Measurements from ENCODE around the gene EXD2.
"Not testable (repeated sequence)": the region's sequence is repeated elsewhere in the genome, so short reads cannot be mapped to it uniquely, and the experiment has no call there.

Gene EXD2, protein sequence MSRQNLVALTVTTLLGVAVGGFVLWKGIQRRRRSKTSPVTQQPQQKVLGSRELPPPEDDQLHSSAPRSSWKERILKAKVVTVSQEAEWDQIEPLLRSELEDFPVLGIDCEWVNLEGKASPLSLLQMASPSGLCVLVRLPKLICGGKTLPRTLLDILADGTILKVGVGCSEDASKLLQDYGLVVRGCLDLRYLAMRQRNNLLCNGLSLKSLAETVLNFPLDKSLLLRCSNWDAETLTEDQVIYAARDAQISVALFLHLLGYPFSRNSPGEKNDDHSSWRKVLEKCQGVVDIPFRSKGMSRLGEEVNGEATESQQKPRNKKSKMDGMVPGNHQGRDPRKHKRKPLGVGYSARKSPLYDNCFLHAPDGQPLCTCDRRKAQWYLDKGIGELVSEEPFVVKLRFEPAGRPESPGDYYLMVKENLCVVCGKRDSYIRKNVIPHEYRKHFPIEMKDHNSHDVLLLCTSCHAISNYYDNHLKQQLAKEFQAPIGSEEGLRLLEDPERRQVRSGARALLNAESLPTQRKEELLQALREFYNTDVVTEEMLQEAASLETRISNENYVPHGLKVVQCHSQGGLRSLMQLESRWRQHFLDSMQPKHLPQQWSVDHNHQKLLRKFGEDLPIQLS

DNA sequence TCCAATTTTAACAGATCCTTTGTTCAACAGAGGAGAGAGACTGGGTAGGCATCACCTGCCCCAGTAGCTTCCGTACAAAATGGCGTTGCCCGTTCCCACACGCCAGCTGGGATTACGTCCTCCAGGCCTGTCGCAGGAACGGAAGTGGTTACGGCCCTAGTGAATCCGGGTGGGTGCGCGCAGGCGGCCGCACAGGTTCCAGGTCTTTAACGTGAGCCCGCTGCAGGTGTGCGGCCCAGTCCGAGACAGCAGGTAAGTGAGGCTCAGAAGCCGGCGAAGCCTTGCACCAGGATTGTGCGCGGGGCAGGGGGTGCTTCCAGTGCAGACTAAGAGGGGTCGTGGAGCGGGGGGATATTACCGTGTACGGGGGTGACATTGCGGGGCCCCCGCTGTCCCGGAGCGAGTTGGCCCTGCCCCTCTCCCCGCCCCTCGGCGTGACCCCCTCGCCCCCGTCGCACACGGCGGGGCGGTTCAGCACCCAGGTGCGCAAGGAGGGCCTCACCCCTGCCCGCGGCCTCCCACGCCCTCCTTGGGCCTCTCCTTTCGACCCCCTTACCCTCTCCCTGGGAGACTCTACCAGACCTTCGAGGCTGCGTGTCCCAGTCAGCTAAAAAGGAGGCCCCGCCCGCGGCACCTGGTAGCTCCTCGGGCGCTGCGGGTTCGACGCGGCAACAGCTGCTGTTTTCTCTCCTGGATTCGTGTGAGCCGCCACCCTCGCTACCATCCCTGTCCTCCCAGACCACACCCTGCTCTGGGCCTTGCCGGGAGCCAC is at the start of gene EXD2:
EXD2 (plus strand) TSS at position 159 of the 772 bp plus-strand sequence. CDS start 17,973 bp downstream, outside the sequence.
- peak; percentile 83 to 98 (median 92) for DNase-seq
- intact Hi-C loops (cut with DNase I) = loop anchor here (5.0 kb wide), 1 partner anchor 39 kb away; the partner anchor contains the start of gene DCAF5

DNA sequence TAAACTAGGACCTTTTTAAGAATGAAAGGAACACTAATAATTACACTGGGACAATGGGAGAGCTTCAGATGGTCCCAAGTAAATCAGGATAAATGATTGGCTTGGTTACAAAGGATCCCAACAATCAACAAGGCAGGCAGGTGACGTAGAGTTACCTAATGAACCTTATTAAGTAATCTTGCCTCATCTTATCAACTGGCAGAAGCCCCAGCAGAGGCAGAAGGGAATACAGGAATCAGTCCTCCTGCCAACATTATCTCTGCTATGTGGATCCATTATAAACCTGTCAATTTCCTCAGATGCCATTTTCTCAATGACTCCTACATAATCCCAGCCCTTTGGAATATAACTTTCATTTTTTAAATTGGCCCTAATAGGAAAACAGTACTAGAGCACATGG is 49.7 kb upstream of the EXD2 start:
- DNase-seq = no peak
- intact Hi-C loops (cut with DNase I) = no loop called here

DNA sequence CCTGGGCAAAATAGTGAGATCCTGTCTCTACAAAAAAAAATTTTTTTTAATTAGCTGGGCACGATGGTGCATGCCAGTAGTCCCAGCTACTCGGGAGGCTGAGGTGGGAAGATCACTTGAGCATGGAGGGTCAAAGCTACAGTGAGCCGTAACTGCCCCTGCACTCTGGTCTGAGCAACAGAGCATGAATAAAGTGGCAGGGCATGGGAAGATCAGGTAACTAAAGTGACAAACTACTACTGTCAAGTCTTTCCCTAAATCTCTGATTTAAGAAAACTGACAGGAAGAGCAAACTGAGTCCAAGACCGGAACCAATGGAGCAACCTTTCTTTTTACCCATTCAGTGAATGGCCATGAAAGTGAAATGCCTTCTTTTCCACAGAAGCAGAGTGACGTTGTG is 49.2 kb upstream of the EXD2 start:
- no peak for DNase-seq
- intact Hi-C loops (cut with DNase I) = no loop called here

DNA sequence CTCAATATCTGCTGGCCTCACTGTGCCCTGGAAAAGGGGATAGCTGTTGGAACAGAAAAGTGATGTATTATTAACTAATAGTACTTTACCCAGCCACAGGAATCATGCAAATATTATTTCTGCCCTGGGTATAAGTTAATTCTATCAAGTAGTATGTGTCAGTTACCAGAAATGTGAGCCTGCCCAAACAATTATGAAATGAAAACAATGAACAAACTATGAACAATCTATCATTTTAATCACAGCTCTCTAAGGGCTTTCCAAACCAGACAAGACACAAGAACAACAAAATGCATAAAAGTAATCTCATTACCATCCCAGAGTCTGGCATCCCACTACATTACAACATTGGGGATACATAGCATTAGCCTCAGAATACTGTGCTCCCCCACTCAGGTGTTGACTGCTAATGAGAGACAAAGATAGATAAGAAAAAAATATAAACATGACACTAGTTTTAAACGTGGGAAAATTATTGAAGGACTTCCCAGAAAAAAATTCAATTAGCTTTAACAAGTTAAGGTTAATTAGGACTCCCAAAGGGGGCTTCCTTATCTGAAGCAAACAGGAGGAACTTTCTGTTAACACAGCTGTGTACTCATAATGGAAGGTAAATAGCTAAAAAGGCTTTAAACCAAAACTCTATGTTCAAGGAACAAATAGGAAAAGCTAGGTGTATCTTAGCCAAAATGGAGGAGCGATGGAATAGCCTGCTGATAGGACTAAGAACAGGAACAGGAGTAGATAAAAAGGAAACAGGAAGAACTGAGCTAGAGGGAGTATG is 41.6 kb upstream of the EXD2 start:
- no peak for DNase-seq
- intact Hi-C loops (cut with DNase I) = loop anchor here (5.0 kb wide), 1 partner anchor 43 kb away; the partner anchor contains the start of gene EXD2

DNA sequence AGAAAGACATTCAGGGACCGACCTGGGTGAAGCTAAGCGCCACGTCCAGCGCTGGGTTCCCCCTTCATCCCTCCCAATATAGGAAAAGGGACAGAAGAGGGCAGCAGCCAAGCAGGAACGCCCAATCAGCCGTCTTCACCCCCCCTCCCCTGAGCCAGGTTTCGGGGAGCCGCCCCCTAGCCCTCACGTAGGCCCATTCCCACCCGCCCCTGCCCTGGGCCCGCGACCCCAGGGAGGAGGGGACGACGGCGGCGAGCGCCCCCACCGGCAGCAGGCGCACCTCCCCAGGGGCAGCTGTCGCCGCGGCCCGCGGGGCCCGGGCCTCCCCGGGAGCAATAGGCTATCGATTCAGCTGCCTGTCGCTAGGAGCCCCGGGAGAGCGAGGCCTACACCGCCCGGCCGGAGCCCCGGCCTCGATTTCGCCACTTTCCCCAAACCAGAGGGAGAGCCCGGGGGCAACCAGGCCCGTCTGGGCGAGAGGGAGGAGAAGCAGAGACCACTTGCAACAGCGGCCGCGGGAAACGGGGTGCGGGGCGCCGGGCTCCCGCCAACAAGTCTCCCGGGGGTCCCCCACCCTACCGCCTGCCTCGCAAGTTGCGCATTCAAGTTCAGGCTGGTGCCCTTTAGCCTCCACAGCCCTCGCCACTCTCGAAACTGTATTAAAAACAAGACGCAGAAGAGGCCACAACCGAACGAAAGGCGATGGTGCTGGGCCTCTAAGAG is 39.7 kb upstream of the EXD2 start:
- intact Hi-C loops (cut with DNase I) = loop anchor here (5.0 kb wide), 1 partner anchor 41 kb away; the partner anchor contains the start of gene EXD2
- peak; percentile 49 to 90 (median 79) for DNase-seq

DNA sequence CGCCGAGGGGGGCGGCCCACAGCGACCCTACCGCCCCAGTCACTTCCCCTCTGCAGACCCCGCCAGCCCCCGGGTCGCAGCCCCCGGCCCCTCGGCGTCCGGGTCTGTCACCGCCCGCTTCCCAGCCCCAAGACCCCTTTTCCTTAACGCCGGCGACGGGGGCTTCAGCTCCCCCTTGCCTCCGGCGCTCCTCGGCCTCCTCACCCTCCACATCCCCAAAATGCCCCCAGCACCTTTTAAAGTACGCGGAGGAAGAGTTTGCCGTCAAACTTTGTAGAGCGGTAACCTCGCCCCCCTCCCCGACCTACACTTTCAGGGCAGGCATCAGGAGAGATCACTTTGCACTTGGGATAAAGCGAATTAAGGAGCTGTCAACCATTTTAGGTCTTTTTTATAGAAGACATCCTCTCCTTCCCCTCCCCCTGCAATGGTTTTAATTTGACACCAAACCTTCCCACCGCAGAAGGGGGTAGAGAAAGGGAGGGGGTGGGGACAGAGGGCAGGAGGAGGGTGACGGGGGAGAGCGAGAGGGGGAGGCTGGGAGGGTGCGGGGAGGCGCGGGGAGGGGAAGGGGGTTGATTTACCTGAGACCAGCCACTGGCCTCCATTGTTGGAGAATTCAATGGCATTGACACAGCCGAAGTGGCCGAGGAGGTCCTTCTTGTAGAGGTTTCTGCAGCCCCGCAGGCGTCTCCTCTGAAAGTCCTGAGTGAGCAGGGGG is 39.0 kb upstream of the EXD2 start:
- DNase-seq = peak in 20 of 42 donors; percentile 3 to 63 (median 22)
- intact Hi-C loops (cut with DNase I) = loop anchor here (5.0 kb wide), 1 partner anchor 40 kb away; the partner anchor contains the start of gene EXD2

DNA sequence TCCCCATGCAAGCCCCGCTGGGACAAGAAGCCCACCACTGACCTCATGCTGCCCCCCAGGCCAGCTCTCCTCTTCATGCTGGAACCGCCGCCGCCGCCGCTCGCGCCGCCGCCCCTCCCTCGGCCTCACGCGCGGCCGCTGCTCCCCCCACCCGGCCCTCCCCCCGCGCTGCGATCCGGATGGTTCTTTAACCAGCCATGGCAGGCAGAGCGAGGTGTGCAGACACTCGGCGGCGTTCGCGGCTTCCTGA is 38.5 kb upstream of the EXD2 start, which contains the start of gene DCAF5:
DCAF5 (minus strand) TSS at position 218 of the 250 bp plus-strand sequence; CDS start at position 77, 141 bp downstream.
- intact Hi-C loops (cut with DNase I) = loop anchor here (5.0 kb wide), 1 partner anchor 39 kb away; the partner anchor contains the start of gene EXD2
- DNase-seq = peak in 17 of 42 donors; percentile 79 to 97 (median 91)

DNA sequence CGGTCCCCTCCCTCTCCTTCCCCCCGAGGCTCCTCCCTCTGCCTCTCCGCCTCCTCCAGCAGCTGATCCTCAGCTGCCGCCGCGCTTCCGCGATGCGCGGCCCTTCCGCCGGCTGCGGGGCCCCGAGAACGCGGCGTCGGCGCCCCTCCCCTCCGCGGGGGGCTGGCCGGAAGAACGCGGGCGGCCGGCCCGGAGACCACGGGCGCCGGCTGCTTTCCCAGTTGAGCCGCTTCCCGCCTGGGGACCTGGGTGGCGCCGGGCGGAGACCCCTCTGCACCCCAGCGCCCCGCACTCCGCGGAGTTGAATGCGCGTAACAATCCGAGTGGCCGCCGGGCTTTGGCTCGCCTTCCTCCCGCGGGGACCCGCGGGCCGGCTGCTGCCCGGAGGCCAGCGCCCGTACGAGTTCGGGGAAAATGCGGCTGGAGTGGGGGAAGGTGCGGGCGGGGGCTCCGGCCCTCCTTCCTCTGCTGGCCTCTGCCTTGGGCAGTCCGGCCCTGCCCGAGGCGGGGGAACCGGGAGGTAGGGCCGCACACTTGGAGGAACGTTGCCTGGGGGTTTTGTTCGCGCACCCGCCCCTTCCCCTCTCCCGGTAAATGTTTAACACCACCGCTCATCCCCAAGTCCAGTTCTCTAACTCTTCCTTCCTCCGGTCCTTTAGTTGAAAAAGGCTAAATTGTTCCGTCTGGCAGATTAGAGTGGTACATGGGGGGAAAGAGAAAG is 38.0 kb upstream of the EXD2 start:
- peak in 34 of 42 donors; percentile 4 to 97 (median 89) for DNase-seq
- intact Hi-C loops (cut with DNase I) = loop anchor here (5.0 kb wide), 1 partner anchor 39 kb away; the partner anchor contains the start of gene EXD2

DNA sequence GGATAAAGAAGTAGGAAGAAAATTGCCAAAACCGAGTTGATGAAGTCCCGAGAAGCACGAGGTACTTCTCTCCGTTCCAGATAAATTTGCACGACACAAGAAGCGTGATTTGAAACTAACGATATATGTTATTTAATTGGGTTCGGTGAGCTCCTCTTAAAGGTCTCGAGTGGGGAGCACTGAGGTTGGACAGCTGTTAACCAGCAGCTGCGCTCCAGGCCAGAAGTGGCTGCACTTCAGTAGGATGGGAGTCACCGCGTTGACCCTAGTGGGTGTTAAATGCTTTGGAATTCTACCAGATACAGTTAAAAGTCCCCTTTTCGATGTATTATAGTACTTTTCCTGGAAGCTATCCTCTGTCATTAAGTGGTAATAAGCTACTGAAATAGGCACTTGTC is 37.4 kb upstream of the EXD2 start:
- peak in 14 of 42 donors; percentile 5 to 53 (median 23) for DNase-seq
- intact Hi-C loops (cut with DNase I) = loop anchor here (5.0 kb wide), 1 partner anchor 38 kb away; the partner anchor contains the start of gene EXD2

DNA sequence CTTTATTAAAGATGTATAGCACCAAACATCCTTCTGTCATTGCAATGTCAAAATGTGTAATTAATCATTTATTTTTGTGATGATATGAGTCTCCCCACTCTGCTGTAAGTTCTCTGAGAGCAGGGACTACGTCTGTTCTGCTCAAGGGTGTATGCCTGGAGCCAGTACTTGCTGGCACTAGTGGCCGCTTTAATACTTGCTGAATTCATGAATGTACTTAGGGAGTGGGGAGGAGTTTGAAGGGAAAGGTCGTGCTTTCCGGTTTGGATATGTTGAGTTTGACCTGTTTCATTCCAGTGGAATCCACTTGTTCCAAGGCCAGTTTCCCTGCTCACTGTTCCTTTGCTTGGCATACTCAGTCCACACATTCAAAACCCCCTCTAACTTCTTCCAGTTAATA is 36.5 kb upstream of the EXD2 start:
- intact Hi-C loops (cut with DNase I) = loop anchor here (5.0 kb wide), 1 partner anchor 38 kb away; the partner anchor contains the start of gene EXD2
- DNase-seq = peak in 3 of 42 donors; percentile 8 to 47 (median 15)

DNA sequence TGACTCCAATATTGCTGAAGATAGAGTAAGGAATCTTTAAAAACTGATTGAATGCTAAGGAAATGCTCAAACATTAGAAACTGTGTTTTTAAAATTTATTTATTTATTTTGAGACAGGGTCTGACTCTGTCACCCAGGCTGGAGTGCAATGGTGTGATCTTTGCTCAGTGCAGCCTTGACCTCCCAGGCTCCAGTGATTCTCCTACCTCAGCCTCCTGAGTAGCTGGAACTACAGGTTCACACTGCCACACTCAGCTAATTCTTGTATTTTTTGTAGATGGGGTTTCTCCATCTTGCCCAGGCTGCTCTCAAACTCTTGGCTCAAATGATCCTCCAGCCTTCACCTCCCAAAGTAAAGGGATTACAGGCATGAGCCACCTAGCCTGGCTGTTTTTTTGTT is 35.1 kb upstream of the EXD2 start:
- intact Hi-C loops (cut with DNase I) = no loop called here
- no peak for DNase-seq

DNA sequence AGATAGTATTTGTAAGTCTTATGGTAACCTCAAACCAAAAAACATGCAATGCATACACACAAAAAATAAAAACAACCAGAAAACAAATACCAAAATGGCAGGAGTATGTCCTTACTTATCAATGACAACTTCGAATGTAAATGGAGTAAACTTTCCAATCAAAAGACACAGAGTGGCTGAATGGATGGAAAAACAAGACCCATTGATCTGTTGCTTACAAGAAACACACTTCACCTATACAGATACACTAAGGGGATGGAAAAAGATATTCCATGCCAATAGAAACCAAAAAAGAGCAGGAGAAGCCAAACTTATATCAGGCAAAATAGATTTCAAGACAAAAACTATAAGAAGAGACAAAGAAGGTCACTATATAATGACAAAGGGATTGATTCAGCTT is 29.7 kb upstream of the EXD2 start:
- intact Hi-C loops (cut with DNase I) = no loop called here
- DNase-seq = no peak

DNA sequence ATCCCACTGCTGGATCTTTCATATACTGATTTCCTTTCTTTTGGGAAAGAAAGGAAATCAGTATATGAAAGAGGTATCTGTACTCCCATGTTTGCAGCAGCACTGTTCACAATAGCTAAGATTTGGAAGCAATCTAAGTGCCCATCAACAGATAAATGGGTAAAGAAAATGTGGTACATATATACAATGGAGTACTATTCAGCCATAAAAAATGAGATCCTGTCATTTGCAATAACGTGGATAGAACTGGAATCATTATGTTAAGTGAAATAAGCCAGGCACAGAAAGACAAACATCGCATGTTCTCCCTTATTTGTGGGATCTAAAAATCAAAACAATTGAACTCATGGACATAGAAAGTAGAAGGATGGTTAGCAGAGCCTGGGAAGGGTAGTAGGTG is 25.5 kb upstream of the EXD2 start:
- intact Hi-C loops (cut with DNase I); DNase-seq: not testable (repeated sequence)

DNA sequence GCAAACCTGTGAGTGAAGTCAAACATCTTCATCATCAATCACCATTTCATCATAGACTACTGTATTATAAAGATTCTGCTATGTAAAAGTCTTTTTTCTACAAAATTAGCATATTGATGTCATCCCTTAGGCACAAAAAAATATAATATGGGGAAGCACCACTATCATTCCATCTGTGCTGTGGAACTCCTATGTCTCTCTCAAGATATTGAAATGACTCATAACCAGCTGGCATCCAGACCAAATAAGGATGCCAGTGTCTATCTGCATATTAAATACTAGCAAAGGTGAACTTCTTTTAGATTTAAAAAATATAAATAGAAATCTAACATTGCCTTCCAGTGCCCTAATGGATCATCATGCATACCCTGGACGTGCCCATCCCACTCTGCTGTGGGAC is 20.5 kb upstream of the EXD2 start:
- peak in 1 of 42 donors; percentile 8 for DNase-seq
- intact Hi-C loops (cut with DNase I) = no loop called here

DNA sequence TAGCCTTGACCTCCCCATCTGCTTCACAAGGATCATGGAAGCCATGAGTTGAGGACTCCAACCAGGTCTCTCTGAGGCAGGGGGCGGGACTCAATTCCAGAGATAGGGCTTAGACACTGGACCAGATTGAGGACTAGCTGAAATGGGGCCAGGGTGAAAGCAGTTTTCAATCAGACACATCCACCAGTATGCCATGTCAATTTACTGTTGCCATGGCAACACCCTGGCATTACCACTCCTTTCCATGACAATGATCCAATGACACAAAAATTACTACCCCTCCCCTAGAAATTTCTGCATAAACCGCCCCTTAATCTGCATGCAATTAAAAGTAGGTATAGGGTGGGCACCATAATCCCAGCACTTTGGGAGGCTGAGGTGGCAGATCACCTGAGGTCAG is 19.7 kb upstream of the EXD2 start:
- no peak for DNase-seq
- intact Hi-C loops (cut with DNase I) = no loop called here

DNA sequence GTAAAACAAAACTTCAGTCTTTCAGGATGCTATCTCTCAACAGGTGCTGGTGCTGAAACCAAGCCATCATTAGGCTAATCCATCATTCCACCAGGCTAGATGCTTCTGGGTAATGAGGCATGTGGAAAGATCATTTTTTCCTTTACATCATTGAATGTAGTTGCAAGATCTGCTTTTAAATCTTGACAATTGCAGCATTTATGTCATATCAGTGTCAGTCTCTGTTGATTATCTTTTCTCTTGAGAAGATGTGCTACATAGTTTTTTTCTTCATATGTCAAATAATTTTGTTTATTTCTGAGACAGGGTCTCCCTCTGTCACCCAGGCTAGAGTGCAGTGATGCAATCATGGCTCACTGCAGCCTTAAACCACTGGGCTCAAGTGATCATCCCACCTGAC is 16.2 kb upstream of the EXD2 start:
- no peak for DNase-seq
- intact Hi-C loops (cut with DNase I) = no loop called here

DNA sequence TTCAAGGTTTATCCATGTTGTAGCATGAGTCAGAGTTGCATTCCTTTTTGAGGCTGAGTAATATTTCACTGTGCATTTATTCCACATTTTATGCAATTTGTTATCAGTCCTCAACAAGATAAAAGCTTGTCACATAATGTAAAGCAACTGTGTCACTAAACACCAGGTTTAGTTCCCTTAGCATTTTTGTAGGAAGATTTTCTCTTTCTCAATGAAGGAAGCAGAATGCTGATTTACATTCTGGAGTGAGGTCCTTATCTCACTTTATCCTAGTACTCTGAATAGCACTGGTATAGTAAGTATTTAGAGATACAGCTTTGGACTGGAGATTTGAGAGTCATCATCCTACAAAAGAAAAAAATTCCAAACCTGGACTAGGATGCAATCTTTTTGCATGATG is 9.8 kb upstream of the EXD2 start:
- DNase-seq = no peak

More for the DNA sequence above, 9.8 kb upstream of the EXD2 start:
- intact Hi-C loops (cut with DNase I) = no loop called here
